Measurements from ENCODE around the gene ATP8B4. TPM values are rescaled to one million over a fixed set of nuclear protein-coding genes. Genes with fewer than 3 reads are reported as not detected.

ATP8B4 gene
- total and polyA plus RNA-seq, 2 donors from 2014 or later: 2.1 to 12.5 TPM

DNA sequence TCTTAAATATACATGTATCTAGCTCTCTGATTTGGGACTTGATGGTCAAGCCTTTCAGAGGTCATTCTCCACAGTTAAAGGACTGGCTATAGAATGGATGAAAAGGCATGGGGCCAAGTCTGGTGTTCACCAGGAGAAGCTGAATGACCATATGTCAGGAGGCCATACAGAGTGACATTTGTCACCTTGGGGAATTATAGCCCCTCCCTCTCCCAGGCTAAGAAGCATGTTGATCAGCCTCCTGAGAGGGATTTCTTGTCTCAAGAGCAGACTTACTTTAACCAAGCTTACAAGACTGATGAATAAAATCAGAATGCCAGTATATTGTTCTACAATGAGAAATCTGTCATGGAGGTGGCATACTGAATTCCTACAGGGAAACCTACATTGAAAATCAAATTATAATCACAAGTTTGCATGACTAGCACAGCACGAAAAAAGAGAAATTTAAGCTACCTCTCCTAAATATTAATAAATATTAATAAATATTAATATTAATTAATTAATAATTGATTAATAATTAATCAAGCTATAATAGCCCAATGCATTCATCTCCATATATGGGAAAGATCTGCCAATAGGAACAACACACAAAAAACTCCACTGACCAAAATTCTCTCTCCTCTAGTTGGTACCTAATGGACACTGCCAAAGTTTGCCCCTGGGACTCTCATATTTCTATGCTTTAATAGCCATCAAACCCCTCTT lies 47.3 kb downstream of the ATP8B4 start:
- H3K9me3 ChIP-seq (ENCODE audit: control insufficient read depth in 2 of 3, insufficient read depth in 1 of 3, low read length in 3 of 3): no peaks in the 10 kb centered on the region
- DNase-seq (no peak), FAIRE-seq (no peak)
- TF ChIP-seq, protein P1, sequence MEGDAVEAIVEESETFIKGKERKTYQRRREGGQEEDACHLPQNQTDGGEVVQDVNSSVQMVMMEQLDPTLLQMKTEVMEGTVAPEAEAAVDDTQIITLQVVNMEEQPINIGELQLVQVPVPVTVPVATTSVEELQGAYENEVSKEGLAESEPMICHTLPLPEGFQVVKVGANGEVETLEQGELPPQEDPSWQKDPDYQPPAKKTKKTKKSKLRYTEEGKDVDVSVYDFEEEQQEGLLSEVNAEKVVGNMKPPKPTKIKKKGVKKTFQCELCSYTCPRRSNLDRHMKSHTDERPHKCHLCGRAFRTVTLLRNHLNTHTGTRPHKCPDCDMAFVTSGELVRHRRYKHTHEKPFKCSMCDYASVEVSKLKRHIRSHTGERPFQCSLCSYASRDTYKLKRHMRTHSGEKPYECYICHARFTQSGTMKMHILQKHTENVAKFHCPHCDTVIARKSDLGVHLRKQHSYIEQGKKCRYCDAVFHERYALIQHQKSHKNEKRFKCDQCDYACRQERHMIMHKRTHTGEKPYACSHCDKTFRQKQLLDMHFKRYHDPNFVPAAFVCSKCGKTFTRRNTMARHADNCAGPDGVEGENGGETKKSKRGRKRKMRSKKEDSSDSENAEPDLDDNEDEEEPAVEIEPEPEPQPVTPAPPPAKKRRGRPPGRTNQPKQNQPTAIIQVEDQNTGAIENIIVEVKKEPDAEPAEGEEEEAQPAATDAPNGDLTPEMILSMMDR (IDR thresholded peaks at IDR 0.05; ENCODE audit: borderline replicate concordance, extremely low read depth, insufficient read depth): no peak
- H3K36me3 ChIP-seq (ENCODE audit: control insufficient read depth in 2 of 3, insufficient read depth in 3 of 3, low read length in 3 of 3): no peaks in the 10 kb centered on the region
- intact Hi-C loops (cut with DNase I): no loop called here
- H3K9ac ChIP-seq (ENCODE audit: low read length in 3 of 3): no peak overlapping the region
- no peaks in the 10 kb centered on the region for H3K27me3 ChIP-seq (ENCODE audit: control insufficient read depth, insufficient read depth, low read length)
- no peak overlapping the region for H3K27ac ChIP-seq (ENCODE audit: low read depth in 2 of 2, low read length in 2 of 2)
- no peaks in the 10 kb centered on the region for H3K4me1 ChIP-seq (ENCODE audit: control insufficient read depth in 2 of 3, insufficient read depth in 2 of 3, low read depth in 1 of 3, low read length in 3 of 3)
- no peak overlapping the region for H3K4me3 ChIP-seq (ENCODE audit: low read length in 3 of 3)

DNA sequence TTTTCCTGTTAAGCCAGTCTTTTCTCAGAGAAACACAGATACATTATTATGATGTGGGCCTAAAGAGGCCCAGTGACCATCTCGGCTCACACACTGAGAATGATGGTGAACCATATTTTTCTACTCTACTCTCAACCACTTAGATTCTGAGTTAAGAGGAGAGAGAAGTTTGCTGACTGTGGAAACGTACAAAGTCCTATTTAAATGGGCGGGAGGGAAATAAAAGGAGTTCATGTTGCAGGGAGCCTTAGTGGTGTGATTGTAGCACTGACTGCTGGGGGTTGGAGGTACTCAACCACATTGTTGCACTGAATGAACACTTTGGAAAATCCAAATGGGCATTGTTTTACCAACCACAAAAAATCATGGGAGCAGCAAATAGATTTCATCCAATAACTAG lies 51.0 kb downstream of the ATP8B4 start:
- no peaks in the 10 kb centered on the region for H3K27me3 ChIP-seq (ENCODE audit: control insufficient read depth, insufficient read depth, low read length)
- TF ChIP-seq, protein P1 (IDR thresholded peaks at IDR 0.05; ENCODE audit: borderline replicate concordance, extremely low read depth, insufficient read depth): no peak
- H3K27ac ChIP-seq (ENCODE audit: low read depth in 2 of 2, low read length in 2 of 2): no peak overlapping the region
- no peaks in the 10 kb centered on the region for H3K4me1 ChIP-seq (ENCODE audit: control insufficient read depth in 2 of 3, insufficient read depth in 2 of 3, low read depth in 1 of 3, low read length in 3 of 3)
- FAIRE-seq (no peak), DNase-seq (no peak)
- intact Hi-C loops (cut with DNase I): no loop called here
- no peak overlapping the region for H3K9ac ChIP-seq (ENCODE audit: low read length in 3 of 3)
- H3K9me3 ChIP-seq (ENCODE audit: control insufficient read depth in 2 of 3, insufficient read depth in 1 of 3, low read length in 3 of 3): no peaks in the 10 kb centered on the region
- no peaks in the 10 kb centered on the region for H3K36me3 ChIP-seq (ENCODE audit: control insufficient read depth in 2 of 3, insufficient read depth in 3 of 3, low read length in 3 of 3)
- H3K4me3 ChIP-seq (ENCODE audit: low read length in 3 of 3): no peak overlapping the region

DNA sequence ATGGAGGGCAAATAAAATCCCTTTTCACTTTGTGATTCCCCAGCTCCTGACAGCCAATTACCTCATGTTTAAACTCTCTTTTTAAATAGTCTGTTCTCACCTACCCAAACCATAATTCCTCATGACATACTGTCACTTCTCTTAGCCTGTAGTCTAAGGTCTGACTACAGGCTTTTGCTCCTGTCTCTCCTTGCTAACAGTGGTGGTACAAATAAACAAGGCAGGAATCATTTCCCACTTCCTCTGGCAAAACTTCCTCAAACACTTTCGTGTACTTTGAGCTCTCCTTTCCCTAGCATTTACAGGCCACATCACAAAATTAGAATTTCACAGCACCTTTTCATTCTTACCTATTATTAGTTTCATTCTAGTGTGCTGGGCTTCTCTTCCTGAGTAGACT lies 51.8 kb downstream of the ATP8B4 start:
- FAIRE-seq (no peak), DNase-seq (no peak)
- no peak overlapping the region for H3K9ac ChIP-seq (ENCODE audit: low read length in 3 of 3)
- no peaks in the 10 kb centered on the region for H3K9me3 ChIP-seq (ENCODE audit: control insufficient read depth in 2 of 3, insufficient read depth in 1 of 3, low read length in 3 of 3)
- intact Hi-C loops (cut with DNase I): no loop called here
- no peaks in the 10 kb centered on the region for H3K36me3 ChIP-seq (ENCODE audit: control insufficient read depth in 2 of 3, insufficient read depth in 3 of 3, low read length in 3 of 3)
- H3K4me1 ChIP-seq (ENCODE audit: control insufficient read depth in 2 of 3, insufficient read depth in 2 of 3, low read depth in 1 of 3, low read length in 3 of 3): no peaks in the 10 kb centered on the region
- TF ChIP-seq, protein P1 (IDR thresholded peaks at IDR 0.05; ENCODE audit: borderline replicate concordance, extremely low read depth, insufficient read depth): no peak
- H3K4me3 ChIP-seq (ENCODE audit: low read length in 3 of 3): no peak overlapping the region
- no peaks in the 10 kb centered on the region for H3K27me3 ChIP-seq (ENCODE audit: control insufficient read depth, insufficient read depth, low read length)
- no peak overlapping the region for H3K27ac ChIP-seq (ENCODE audit: low read depth in 2 of 2, low read length in 2 of 2)

DNA sequence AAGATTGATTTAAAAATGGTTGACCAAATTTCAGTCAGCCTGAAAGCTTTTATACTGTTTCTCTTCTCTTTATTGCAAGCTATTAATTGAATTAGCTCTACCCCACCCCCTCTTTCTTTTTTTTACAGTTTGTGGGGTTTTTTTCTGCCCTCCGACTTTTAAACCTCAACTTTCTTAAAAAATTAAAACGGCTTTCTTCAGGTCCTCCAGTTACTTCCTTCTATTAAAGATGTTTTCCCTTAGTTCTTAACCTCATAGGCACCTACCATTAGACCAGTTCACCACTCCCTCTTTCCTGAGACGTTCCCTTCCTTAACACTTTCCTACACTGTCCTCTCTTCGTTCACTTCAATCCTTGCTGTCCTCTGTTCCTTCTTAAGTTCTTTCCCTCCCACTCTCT lies 52.4 kb downstream of the ATP8B4 start:
- intact Hi-C loops (cut with DNase I): no loop called here
- FAIRE-seq: no peak
- Histone ChIP-seq H3K9me3 (ENCODE audit: control insufficient read depth in 2 of 3, insufficient read depth in 1 of 3, low read length in 3 of 3) (no peaks in the 10 kb centered on the region), H3K4me3 (ENCODE audit: low read length in 3 of 3) (no peak overlapping the region), H3K36me3 (ENCODE audit: control insufficient read depth in 2 of 3, insufficient read depth in 3 of 3, low read length in 3 of 3) (no peaks in the 10 kb centered on the region), H3K4me1 (ENCODE audit: control insufficient read depth in 2 of 3, insufficient read depth in 2 of 3, low read depth in 1 of 3, low read length in 3 of 3) (no peaks in the 10 kb centered on the region), H3K27ac (ENCODE audit: low read depth in 2 of 2, low read length in 2 of 2) (no peak overlapping the region), H3K27me3 (ENCODE audit: control insufficient read depth, insufficient read depth, low read length) (no peaks in the 10 kb centered on the region), H3K9ac (ENCODE audit: low read length in 3 of 3) (no peak overlapping the region)
- no peak for DNase-seq
- TF ChIP-seq, protein P1 (IDR thresholded peaks at IDR 0.05; ENCODE audit: borderline replicate concordance, extremely low read depth, insufficient read depth): no peak

Data from kidney (tissue), 14 donors.